Left lung (tissue), 10 donors: Measurements from ENCODE around the gene NAB1. TPM values are rescaled to one million over a fixed set of nuclear protein-coding genes. Genes with fewer than 3 reads are reported as not detected.

Experiments
- ATAC-seq: fragments of 200-7000 bp; cut with Tn5 transposase; one replicate; pipeline ENCODE4 v1.9.1; 2020; ENCODE audit warnings: moderate library complexity
- DNase-seq, 4 donors: peaks; one replicate each; pipeline ENCODE4 v3.0.0-alpha.2; 2013 to 2020
- H3K27ac ChIP-seq, 2 donors: fragments of 200-600 bp; sonication (generic) in 1 of 2; one replicate each; pipeline versions ENCODE4 v1.5.0 to v1.8.0; 2020 to 2021
- H3K27me3 ChIP-seq, 2 donors: fragments of 200-600 bp; sonication (generic) in 1 of 2; one replicate each; pipeline versions ENCODE4 v1.5.0 to v1.8.0; 2020 to 2021
- H3K36me3 ChIP-seq, 2 donors: fragments of 200-600 bp; sonication (generic) in 1 of 2; one replicate each; pipeline versions ENCODE4 v1.5.0 to v1.8.0; 2020 to 2021
- H3K4me1 ChIP-seq, 2 donors: fragments of 200-600 bp; one replicate each; pipeline ENCODE4 v1.8.0; 2021
- H3K4me3 ChIP-seq, 2 donors: fragments of 200-600 bp; sonication (generic) in 1 of 2; one replicate each; pipeline versions ENCODE4 v1.5.0 to v1.8.0; 2020 to 2021; ENCODE audit warnings: mild to moderate bottlenecking in 1 of 2
- H3K9me3 ChIP-seq, 2 donors: fragments of 200-600 bp; sonication (generic) in 1 of 2; one replicate each; pipeline versions ENCODE4 v1.5.0 to v1.8.0; 2020 to 2021
- intact Hi-C, 2 donors: fragments of 100-400 bp; cut with DNase I; formaldehyde crosslinking; loops; one replicate each; pipeline versions ENCODE4 v1.11.2 to v1.14.2; 2022
- polyA plus RNA-seq, 6 donors: library from polyadenylated mRNA; unstranded; fragments of 120-200 nt; gene quantifications; one replicate each; pipeline ENCODE4 v1.2.1, GENCODE V29; 2013; ENCODE audit not compliant: insufficient read length in 6 of 6
- total RNA-seq, 2 donors: library from RNA; stranded (reverse); fragmentation: NEBNext Ultra II Directional; extraction: Animal tissue kit (Norgen Biotek cat#: 25700); gene quantifications; one replicate each; pipeline ENCODE4 v1.2.1, GENCODE V29; 2021
- TF ChIP-seq, protein P1 (sequence below), 2 donors: fragments of 200-600 bp; sonication (generic) in 1 of 2; IDR thresholded peaks; one replicate each; pipeline versions ENCODE4 v1.5.0 to v1.8.0; 2021; ENCODE audit warnings: antibody characterized with exemption in 2 of 2
- donor health status: DM: no; HTN: yes; CAD: no.
- donor health status: DM: no; HTN: no; CAD: no.

The NAB1 gene
- total and polyA plus RNA-seq, 8 donors, result 28.4 to 85.3 (median 75.3) TPM

DNA sequence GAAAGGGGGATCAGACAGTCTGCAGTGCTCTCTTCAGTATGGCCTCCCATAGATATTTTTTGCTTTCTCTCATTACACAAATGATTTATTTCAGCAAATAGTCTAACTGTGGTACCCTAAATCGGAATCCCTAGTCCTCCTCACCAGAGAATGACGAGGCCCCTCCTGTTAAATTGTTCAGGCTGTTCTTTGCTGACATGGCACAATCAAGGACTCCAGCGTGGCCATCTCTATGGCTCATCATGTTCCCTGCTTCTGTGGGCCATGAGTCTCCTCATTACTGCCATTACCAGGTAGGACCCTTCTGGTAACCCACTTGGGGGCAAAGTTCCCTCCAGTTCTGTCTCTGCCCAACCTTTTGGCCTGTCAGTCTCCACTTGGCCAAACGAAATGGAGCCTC, 62.2 kb downstream of the NAB1 start:
- H3K4me3 ChIP-seq, result no peak overlapping the region
- no peaks in the 10 kb centered on the region for H3K27me3 ChIP-seq
- no peaks in the 10 kb centered on the region for H3K36me3 ChIP-seq
- no peaks in the 10 kb centered on the region for H3K4me1 ChIP-seq
- intact Hi-C loops, result no loop called here
- no peak for ATAC-seq
- TF ChIP-seq, protein P1, sequence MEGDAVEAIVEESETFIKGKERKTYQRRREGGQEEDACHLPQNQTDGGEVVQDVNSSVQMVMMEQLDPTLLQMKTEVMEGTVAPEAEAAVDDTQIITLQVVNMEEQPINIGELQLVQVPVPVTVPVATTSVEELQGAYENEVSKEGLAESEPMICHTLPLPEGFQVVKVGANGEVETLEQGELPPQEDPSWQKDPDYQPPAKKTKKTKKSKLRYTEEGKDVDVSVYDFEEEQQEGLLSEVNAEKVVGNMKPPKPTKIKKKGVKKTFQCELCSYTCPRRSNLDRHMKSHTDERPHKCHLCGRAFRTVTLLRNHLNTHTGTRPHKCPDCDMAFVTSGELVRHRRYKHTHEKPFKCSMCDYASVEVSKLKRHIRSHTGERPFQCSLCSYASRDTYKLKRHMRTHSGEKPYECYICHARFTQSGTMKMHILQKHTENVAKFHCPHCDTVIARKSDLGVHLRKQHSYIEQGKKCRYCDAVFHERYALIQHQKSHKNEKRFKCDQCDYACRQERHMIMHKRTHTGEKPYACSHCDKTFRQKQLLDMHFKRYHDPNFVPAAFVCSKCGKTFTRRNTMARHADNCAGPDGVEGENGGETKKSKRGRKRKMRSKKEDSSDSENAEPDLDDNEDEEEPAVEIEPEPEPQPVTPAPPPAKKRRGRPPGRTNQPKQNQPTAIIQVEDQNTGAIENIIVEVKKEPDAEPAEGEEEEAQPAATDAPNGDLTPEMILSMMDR (IDR thresholded peaks at IDR 0.05), result no peak
- no peak for DNase-seq
- no peak overlapping the region for H3K27ac ChIP-seq
- no peaks in the 10 kb centered on the region for H3K9me3 ChIP-seq

DNA sequence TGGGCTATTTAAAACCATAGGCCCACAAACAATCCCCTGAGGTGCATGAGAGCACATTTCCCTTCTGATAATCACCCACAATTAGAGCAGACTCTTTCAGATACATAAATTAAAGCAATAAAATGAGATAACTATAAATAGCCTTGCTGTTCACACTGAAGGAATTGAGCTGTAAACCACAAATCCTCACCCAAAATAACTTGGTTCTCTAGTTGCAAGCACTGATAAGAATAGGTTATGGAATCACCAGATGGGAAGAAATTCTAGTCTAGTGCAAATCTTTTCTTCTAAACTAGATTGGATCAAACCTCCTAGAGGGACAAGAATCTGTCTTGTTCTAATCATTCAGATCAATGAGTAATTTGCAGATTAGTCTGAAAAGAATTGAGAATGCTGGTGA, 64.6 kb downstream of the NAB1 start:
- H3K4me1 ChIP-seq, result peaks cover 0 to 2% of the 10 kb centered on the region in 2 donors
- no peak for DNase-seq
- no peak for ATAC-seq
- intact Hi-C loops, result no loop called here
- no peak overlapping the region for H3K27ac ChIP-seq
- TF ChIP-seq, protein P1 (IDR thresholded peaks at IDR 0.05), result no peak
- H3K36me3 ChIP-seq, result no peaks in the 10 kb centered on the region
- no peaks in the 10 kb centered on the region for H3K9me3 ChIP-seq
- H3K4me3 ChIP-seq, result no peak overlapping the region
- no peaks in the 10 kb centered on the region for H3K27me3 ChIP-seq

- no peaks in the 10 kb centered on the region for H3K36me3 ChIP-seq
Measured at GRCh38 chr2:190714958-190715357, 66.1 kb downstream of the NAB1 start.

DNA sequence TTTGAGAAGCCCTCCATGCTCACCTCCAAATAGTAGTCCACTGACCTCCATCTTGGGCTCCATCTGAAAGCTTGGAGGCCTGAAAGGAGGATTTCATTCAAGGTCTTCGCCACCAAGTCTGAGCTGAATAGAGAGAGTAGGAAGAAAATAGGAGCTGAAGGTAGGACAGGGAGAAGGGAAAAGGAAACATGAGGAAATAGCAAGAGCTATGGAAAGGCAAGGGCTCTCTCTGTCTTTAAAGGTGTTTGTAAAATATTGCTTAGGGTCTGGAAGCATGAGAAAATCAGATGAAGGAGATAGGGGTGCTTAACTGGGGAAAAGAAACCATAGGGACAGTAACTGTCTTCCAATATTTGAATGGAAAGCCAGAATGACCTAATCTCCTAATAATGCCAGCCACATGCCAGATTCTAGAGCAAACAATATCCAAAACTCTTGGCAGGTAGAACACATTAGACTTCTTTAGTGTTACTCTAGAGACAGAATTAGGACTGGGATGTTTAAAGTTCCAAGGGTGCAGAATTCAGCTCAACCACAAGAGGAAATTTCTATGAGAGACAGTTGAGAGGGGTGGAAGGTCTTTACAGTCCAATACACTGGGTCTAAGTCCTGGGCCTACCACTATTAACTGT, 67.4 kb downstream of the NAB1 start:
- intact Hi-C loops, result no loop called here
- no peak overlapping the region for H3K4me3 ChIP-seq
- no peak overlapping the region for H3K27ac ChIP-seq
- no peak for ATAC-seq
- peaks cover 0 to 9% of the 10 kb centered on the region in 2 donors for H3K4me1 ChIP-seq
- no peaks in the 10 kb centered on the region for H3K9me3 ChIP-seq
- no peak for DNase-seq
- H3K27me3 ChIP-seq, result no peaks in the 10 kb centered on the region
- no peaks in the 10 kb centered on the region for H3K36me3 ChIP-seq
- TF ChIP-seq, protein P1 (IDR thresholded peaks at IDR 0.05), result no peak

More at GRCh38 chr2:190714958-190715357, 66.1 kb downstream of the NAB1 start:
- ATAC-seq, result no peak
- H3K27me3 ChIP-seq, result no peaks in the 10 kb centered on the region
- TF ChIP-seq, protein P1 (IDR thresholded peaks at IDR 0.05), result no peak
- H3K27ac ChIP-seq, result no peak overlapping the region
- no peaks in the 10 kb centered on the region for H3K9me3 ChIP-seq
- no peak overlapping the region for H3K4me3 ChIP-seq
- no peak for DNase-seq
- intact Hi-C loops, result no loop called here
- H3K4me1 ChIP-seq, result peaks cover 0 to 9% of the 10 kb centered on the region in 2 donors

- Histone ChIP-seq H3K36me3 (no peaks in the 10 kb centered on the region), H3K4me3 (no peak overlapping the region), H3K27ac (no peak overlapping the region), H3K9me3 (no peaks in the 10 kb centered on the region), H3K4me1 (peaks cover 0 to 9% of the 10 kb centered on the region in 2 donors), H3K27me3 (no peaks in the 10 kb centered on the region)
- intact Hi-C loops, result no loop called here
- TF ChIP-seq, protein P1 (IDR thresholded peaks at IDR 0.05), result no peak
- no peak for DNase-seq
- ATAC-seq, result no peak
Measured at GRCh38 chr2:190717306-190717705, 68.4 kb downstream of the NAB1 start.
